GM12878 (cell line): ENCODE data around the gene NUP35. TPM values are rescaled to one million over a fixed set of nuclear protein-coding genes. Genes with fewer than 3 reads are reported as not detected.
A peak's percentile ranks its signal among the peaks of the same experiment; 100 is the strongest.

Experiments
- ASH2L ChIP-seq: fragments of 300-600, 200-600 bp; sonication (generic); IDR thresholded peaks from 2 replicates; pipeline ENCODE4 v1.6.1; 2017; ENCODE audit warnings: low read depth, mild to moderate bottlenecking, borderline replicate concordance
- ATF3 ChIP-seq: IDR thresholded peaks from 2 replicates; pipeline ENCODE4 v1.6.1; 2011; ENCODE audit warnings: low read depth, mild to moderate bottlenecking, low read length, moderate library complexity, borderline replicate concordance; ENCODE audit errors: extremely low read depth
- ATF7 ChIP-seq: fragments of 450-650 bp; IDR thresholded peaks from 2 replicates; pipeline ENCODE4 v1.6.1; 2016; ENCODE audit warnings: low read depth, mild to moderate bottlenecking
- CBX5 ChIP-seq: sonication (generic); IDR thresholded peaks from 2 replicates; pipeline ENCODE4 v1.6.1; 2016; ENCODE audit warnings: low read depth, moderate library complexity, mild to moderate bottlenecking, inconsistent platforms
- CREM ChIP-seq: IDR thresholded peaks from 2 replicates; pipeline ENCODE4 v1.6.1; 2014; ENCODE audit warnings: antibody characterized with exemption, low read depth
- E2F8 ChIP-seq: fragments of 450-650 bp; IDR thresholded peaks from 2 replicates; pipeline ENCODE4 v1.6.1; 2018; ENCODE audit warnings: mild to moderate bottlenecking, low read depth, moderate library complexity; ENCODE audit not compliant: partially characterized antibody
- HCFC1 ChIP-seq: fragments of 150-350 bp; IDR thresholded peaks from 2 replicates; pipeline ENCODE4 v1.6.1; 2014; ENCODE audit warnings: low read length
- NFYA ChIP-seq: IDR thresholded peaks from 2 replicates; pipeline ENCODE4 v1.6.1; 2011; ENCODE audit warnings: low read depth, mild to moderate bottlenecking, low read length, improper control_type of control experiment, borderline replicate concordance
- NKRF ChIP-seq: fragments of 450-650 bp; conservative IDR thresholded peaks from 2 replicates; pipeline ENCODE4 v1.6.1; 2017; ENCODE audit warnings: mild to moderate bottlenecking, moderate library complexity
- PAX8 ChIP-seq: fragments of 450-650 bp; IDR thresholded peaks from 2 replicates; pipeline ENCODE4 v1.6.1; 2017; ENCODE audit warnings: mild to moderate bottlenecking, moderate library complexity
- PKNOX1 ChIP-seq: fragments of 450-650 bp; IDR thresholded peaks from 2 replicates; pipeline ENCODE4 v1.6.1; 2016; ENCODE audit warnings: mild to moderate bottlenecking
- PML ChIP-seq: IDR thresholded peaks from 2 replicates; pipeline ENCODE4 v1.6.1; 2012; ENCODE audit warnings: low read length, inconsistent platforms
- RUNX3 ChIP-seq: IDR thresholded peaks from 2 replicates; pipeline ENCODE4 v1.6.1; 2012; ENCODE audit warnings: low read length, inconsistent platforms
- SKIL ChIP-seq: fragments of 450-650 bp; IDR thresholded peaks from 2 replicates; pipeline ENCODE4 v1.6.1; 2017; ENCODE audit warnings: mild to moderate bottlenecking, low read depth, inconsistent platforms; ENCODE audit not compliant: poor library complexity, severe bottlenecking
- USF2 ChIP-seq: IDR thresholded peaks from 2 replicates; pipeline ENCODE4 v1.6.1; 2011; ENCODE audit warnings: low read depth, low read length, improper control_type of control experiment, borderline replicate concordance
- ZBTB11 ChIP-seq: fragments of 450-650 bp; formaldehyde crosslinking; IDR thresholded peaks from 2 replicates; pipeline ENCODE4 v1.5.0; 2022; ENCODE audit warnings: mild to moderate bottlenecking, missing genetic modification characterization
- polyA plus RNA-seq, 11 experiments: library from polyadenylated mRNA; depleted of rRNA in 4 of 11; unstranded in 6 of 11; stranded (reverse) in 5 of 11; fragments of >200 nt; fragmentation: Nextera tagmentation in 4 of 11; fragmentation: Illumina TruSeq in 1 of 11; extraction: Ambion mirVana in 4 of 11; extraction: Trizol in 1 of 11; gene quantifications; 1 replicate in 1 of 11; 2 replicates in 10 of 11; pipeline versions ENCODE4 v1.2.1 to v1.2.3, GENCODE V29; 2011 to 2016; ENCODE audit warnings: inconsistent platforms in 2 of 11, missing spikeins in 2 of 11, low read depth in 1 of 11
- total RNA-seq, 4 experiments: library from RNA; depleted of rRNA in 3 of 4; stranded (reverse); fragments of >200 nt in 3 of 4; fragmentation: Illumina TruSeq in 1 of 4; extraction: Trizol in 1 of 4; gene quantifications; 2 replicates each; pipeline versions ENCODE4 v1.2.1 to v1.2.3, GENCODE V29; 2013 to 2021

Gene NUP35
- total and polyA plus RNA-seq, 10 of the 15 experiments (the other 5 are each of a cell fraction or from before 2014, with no cell fraction given), result 21.4 to 57.3 (median 30.7) TPM

- TF ChIP-seq ATF3 (no peak), ASH2L (no peak), HCFC1 (no peak), CREM (0 out of 2 replicates have a peak, but pooled peaks have one; percentile 14), PAX8 (no peak), ATF7 (no peak), ZBTB11 (no peak), CBX5 (no peak), RUNX3 (peak; percentile 66), NKRF (no peak), SKIL (no peak), USF2 (no peak), E2F8 (no peak), PML (no peak), PKNOX1 (no peak), NFYA (no peak)
These were observed 30.2 kb upstream of the NUP35 start (continued) for GRCh38 chr2:183093857-183094657.
